Limb (tissue), 2 donors: ENCODE results near the gene IL15RA.
"Not testable (repeated sequence)": the region's sequence is repeated elsewhere in the genome, so short reads cannot be mapped to it uniquely, and the experiment has no call there.

Experiments
- DNase-seq, 2 donors: peaks; one replicate each; pipeline ENCODE4 v3.0.0-alpha.2; 2016; ENCODE audit errors: extremely low spot score in 2 of 2

Gene IL15RA

DNA sequence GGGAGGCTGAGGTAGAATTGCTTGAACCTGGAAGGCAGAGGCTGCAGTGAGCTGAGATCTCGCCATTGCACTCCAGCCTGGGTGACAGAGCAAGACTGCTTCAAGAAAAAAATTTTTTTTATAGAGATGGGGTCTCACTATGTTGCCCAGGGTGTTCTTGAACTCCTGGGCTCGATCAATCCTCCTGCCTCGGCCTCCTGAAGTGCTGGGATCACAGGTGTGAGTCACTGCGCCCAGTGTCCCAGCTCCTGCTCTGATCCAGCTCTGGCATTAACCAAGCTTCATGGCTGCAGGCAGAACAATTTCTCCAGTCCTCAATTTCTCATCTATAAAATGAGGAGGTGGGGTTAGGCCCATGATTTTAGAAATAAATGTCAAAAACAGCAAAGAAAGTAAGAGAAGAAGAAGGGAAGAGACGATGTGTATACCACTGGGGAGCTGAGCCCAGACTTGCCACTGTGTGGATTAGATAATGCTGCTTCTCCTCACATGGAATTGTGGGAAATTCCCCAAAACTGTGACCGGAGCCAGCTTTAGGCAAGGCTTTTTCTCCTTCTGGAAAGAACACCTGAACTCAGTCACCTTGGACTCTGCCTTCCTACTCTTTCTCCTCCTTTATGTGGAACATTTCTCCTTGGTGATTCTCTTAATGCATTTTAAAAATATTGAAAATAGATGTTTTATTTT is 25.5 kb downstream of the IL15RA start:
- no peak for DNase-seq

DNA sequence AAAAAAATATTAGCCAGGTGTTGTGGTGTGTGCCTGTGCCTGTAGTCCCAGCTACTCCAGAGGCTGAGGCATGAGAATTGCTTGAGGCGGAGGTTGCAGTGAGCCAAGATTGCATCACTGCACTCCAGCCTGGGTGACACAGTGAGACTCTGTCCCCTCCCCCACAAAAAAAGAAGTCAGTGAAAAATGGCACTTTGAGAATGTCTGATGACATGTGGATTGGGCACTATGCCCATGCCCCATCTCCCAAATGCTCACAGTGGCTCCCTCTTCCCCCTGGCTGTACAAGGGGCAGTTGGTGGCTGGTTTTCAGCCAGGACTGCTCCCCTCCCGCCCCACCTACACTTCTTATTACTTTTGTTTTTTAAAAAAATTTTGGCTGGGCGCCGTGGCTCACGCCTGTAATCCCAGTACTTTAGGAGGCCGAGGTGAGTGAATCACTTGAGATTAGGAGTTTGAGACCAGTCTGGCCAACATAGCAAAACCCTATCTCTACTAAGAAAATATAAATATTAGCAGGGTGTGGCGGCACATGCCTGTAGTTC is 26.1 kb downstream of the IL15RA start:
- no peak for DNase-seq

DNA sequence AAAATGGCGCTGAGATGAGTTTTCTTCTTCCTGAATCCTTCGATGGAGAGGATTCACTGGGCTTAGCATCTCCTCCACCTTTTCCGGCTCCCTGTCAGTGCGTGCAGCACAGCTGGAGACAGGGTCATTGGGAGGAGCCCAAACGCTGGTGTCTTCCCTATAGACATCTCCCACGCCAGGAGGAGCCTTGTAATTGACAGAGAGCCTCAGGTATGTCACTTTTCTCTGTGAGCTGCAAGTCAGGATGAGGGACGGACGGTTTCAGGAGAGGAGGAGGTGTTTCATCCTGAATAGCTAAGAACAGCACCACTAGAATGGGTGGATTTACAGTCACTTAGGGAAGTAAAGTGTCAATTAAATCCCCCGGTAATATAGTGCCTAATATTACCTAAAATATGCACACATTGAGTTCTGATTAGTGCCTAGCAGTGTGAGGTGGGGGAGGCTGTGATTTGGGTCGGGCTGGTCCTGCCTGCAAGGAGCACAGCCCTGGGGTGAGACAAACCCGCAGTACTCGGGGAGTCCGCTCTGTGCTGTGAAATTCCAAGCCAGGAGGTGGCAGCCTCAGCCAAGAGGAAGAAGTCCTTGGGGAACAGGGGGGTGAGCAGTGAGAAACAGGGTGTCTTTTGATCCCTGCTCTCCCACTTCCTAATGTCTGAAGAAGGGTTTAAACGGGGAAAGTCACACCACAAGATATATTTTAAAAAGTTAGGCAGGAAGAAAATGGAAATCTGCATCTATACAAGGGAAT is 28.2 kb downstream of the IL15RA start:
- no peak for DNase-seq

DNA sequence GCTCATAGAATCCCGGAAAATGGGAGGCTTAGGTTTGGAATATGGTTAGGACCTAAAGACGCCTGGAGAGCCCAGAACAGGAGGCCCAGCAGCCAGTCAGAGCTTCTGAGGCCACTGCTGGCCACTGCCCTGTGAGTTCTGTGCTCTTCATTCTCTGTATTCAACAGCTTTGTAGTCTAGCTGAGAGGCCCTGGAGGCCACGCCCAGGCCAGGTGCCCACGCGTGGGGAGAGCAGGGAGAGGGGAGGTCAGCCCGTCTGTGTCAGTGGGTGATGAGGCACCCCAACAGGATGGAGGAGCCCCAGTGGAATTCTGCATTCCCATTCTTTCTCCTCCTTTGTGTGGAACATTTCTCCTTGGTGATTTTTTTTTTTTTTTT is 29.1 kb downstream of the IL15RA start:
- no peak for DNase-seq

DNA sequence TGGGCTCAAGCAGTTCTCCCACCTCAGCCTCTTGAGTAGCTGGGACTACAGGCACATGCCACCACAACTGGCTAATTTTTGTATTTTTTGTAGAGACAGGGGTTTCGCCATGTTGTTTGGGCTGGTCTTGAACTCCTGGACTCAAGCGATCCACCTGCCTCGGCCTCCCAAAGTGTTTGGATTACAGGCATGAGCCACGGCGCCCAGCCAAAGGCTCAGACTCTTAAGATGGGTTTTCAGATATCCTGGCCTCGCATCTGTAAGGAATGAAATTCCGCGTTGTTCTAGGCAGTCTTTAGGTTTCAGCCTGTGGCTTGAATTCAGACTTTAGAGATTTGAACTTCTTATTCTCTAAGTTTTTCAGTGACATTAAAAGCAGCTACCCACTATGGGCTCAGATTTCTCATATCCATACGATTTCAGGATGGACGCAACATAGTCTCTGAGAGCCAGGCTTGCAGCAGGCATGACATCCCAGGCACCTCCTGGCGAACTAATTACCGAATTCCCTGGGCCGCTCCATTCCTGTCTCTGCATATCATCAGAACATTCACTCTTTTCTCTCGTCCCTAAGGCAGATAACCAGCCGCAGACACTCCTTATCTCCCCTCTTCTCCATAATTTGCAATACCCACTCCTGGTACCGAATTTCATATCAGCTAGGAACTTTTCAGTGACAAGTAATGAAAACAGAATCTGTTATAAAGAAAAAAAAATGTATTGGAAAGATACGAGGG is 29.7 kb downstream of the IL15RA start:
- DNase-seq: no peak

DNA sequence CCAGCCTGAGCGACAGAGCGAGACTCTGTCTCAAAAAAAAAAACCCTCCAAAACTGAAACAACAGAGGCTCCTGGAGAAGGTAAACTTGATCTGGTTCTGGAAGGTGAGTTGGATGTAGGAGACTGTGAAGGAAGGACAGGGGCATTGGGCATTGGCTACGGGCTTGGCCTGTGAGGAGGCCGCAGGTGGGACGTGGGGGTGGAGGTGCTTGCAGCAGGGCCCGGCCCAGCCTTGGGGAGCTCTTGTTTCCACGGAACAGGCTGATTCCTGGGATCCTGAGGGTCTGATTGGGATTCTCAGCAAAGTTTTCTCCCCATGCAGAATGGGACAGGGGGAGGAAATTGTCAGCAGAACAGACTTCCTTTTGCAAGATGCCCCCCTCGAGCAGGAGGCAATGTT is 30.6 kb downstream of the IL15RA start:
- DNase-seq: no peak

DNA sequence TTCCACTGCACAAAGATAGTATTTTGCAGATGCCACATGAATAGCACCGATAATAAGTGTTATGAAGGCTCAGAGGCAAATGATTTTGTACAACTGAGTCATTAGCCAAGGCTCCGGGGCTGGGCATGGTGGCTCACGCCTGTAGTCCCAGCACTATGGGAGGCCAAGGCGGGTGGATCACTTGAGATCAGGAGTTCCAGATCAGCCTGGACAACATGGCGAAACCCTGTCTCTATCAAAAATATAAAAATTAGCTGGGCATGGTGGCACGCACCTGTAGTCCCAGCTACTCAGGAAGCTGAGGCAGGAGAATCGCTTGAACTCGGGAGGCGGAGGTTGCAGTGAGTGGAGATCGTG is 30.9 kb downstream of the IL15RA start:
- DNase-seq: not testable (repeated sequence)

DNA sequence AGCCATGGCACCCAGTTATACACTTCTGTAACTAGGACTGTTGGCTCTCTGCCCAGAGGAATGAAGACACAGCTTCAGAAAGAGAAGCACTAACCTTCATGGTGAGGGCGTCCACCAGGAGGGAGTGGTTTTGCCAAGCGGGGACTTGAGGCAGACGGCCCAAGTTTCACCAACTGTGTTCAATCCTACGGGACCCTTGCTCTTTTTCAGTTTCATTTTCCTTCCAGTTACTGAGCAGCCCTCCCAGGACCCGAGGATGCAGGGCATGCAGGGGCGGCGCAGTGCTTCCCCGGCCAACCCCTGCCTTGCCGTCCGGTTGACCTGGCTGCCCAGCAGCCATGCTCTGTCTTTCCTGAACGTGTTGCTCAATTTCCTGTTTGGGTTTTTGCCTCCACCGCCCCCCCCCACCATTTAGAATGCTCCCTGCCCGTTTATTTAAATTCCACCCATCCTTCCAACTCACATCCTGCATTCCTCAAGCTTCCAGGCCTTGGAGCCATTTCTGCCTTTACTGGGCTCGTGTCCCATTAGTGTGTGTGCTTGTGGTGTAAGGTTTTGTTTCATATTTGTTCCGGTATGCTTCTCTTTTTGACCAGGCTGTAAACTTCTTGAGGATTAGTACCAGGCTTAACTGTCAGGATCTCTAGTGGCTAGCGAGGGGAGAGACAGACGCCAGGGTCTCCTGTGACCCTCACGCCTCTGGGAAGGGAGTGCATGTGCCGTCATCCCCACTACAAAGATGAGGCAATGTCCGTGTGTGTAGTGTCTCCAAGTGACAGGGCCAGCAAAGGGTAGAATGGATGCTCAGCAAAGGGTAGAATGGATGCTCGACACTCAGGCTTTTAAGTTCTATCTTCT is 31.6 kb downstream of the IL15RA start:
- DNase-seq: peak; percentile 56 to 60

DNA sequence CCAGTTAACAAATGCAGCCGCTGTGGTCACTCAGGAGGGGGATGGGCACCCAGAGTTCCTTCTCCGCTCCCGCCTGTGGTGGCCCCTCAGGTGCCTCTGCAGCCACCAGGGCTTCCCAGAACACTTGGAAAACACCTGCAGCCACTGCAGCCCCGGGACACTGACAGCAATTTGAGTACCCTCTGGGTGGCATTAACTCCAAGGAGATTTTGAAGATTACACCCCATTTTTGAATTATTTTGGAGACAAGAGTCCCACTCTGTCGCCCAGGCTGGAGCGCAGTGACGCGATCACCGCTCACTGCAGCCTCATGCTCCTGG is 32.2 kb downstream of the IL15RA start:
- no peak for DNase-seq

DNA sequence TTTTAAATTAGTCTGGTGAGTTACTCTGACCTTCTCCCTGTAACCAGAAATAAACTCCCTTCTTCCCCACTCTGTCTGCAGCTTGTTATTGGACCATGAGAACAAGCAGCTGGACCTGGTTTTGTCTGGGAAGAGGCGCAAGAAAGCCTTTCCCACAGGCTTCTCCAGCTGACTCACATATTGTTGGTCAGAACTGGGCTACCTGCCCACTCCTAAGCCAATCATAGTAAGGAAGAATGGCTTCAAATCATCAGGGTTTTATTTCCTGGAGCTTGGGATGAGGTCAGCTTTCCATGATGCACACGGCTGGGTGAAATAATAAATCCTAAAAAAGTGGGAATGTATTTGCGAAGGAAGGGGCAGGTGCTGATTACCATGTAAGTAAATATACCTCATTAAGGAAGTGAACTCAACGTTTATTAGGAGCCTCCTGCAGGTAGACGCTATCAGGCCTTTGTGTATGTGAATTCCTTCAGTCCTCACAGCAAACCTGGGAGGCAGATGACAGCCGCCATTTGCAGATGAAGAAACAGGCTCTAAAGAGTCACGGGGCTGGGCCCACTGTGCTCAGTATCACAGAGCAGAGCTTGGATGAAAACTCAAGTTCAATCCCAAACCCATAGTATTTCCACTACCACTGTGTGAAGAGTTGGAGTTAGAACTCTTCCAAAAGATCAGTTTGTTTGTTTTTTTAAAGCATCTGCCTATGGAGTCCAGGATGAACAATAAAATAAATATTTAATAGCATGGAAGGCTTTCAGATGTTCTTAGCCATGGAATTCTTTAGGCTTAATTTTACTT is 32.8 kb downstream of the IL15RA start:
- DNase-seq: peak; percentile 75 to 90

DNA sequence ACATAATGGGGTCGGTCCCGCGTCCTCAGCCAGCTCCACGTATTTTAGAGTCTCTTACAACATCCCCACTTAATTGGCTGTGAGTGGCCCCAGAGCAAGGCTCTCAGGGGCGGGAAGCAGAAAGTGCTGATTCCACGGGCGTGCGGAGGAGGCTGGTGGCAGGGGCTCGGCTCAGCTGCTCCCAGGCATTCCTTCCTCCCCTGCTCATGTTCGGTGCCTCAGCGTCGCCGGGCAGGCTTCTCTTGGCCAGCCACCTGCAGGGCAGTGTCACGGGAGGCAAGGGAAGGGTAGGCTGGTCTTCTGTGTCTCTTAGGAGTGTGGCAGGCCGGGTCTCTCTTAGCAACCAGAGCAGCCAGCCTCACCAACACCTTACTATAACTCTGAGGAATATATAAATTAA is 33.8 kb downstream of the IL15RA start:
- peak in 1 of 2 donors; percentile 56 for DNase-seq

DNA sequence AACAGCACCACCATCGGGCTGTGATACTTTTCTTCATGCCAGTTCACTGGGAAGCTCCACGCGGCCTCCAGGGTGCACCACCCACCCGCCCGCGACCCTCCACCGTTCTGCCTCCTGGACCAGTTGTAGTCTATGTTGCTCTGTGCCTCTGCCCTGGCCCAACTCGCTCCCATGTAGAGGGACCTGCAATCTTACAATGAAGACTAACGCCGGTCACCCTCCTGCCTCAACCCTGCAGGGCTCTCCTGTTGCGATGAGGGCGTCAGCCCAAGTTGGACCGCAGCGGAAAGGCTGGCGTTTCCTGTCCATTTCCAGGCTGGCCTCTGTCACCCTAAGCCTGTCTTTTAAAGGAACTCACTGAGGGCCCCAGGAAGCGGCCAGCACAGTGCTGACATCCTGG is 34.9 kb downstream of the IL15RA start:
- DNase-seq: no peak

DNA sequence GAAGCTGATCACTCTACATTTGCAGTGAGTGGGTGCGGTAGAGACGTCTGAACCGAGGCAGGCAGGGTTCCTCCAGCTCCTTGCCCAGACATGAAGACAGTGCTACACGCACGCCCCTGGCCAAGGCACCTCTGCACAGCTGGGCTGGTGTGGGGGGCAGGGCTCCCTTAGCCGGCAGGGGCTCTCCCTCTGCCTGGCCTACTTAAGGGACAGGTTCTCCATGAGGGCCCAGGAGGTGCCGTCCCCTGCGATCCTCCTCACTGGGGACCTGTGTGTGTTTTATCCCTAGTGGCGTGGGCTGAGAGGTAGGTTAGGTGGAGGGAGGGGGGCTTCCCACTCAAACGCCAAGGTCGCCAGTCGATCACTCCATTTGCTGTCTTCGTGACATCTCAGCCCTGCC is 35.3 kb downstream of the IL15RA start:
- no peak for DNase-seq

DNA sequence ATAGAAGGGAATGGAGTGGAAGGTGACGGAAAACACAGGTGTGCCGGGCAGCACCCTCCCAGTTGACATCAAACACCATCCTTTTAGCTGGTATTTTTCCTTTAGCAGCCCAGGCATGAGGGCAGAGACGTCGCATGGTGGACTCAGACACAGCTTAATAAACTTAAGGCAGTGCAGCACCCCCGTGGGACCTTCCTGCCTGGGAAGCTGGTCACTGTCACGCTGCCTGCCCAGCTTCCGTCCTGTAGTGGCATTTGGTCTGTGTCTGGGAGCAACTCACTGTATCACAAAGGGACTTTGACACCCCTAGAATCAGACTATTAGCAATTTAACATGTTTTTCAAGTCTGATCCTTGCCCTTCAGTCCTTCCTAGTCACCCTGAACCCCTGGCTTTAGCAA is 35.8 kb downstream of the IL15RA start:
- DNase-seq: no peak

DNA sequence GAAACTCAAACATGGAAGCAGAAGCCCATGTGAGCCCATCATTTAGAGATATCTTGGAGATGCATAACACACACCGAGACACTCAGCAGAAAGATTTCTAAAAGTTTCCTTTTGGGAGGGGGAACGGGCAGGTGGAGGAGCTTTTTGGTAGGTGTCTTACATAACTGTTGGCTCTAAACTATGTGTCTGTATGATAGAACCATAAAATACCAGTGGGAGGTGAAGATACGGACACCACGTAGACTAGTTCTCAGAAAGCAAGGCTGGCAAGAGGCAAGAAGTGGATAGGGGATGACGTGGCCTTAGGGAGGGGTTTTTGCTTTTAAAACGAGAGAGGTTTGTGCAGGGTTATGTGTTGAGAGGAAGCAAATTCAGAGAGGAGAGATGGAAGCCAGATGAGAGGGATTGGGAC is 36.5 kb downstream of the IL15RA start:
- no peak for DNase-seq

DNA sequence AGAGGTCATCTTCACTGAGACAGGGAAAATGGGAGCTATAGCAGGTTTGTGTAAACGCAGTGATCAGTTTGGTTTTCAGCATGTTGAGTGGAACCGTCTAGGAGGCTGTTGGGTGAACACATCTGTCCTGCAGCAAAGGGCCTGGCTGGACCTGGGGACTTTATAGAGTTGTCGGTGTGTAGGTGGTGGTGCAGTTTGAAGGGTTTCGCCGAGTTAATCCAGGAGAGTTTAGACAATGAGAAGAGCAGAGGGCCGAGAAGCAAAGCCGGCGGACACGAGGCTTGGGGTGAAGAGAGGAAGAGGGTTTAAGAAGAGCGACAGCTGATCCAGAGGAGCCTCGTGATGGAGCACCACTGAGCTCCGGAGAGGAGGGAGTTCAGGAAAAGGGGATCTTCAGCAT is 39.1 kb downstream of the IL15RA start:
- DNase-seq: no peak

DNA sequence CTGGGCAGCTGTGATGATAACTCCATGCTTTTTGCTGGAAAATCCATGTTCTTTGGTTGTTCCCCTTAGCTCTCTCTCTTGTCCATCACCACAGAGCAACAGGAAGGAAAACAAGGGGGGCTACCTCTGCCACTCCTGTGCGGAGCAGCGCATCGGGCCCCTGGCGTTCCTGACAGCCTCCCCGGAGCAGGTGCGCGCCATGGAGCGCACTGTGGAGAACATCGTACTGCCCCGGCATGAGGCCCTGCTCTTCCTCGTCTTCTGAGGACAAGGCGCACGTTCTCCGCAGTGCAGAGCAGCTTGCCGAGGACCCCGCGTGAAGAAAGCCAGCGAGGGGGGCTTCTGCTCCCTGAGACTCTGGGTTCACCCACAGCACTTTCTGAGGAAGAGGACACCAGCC is 40.3 kb downstream of the IL15RA start:
- no peak for DNase-seq

DNA sequence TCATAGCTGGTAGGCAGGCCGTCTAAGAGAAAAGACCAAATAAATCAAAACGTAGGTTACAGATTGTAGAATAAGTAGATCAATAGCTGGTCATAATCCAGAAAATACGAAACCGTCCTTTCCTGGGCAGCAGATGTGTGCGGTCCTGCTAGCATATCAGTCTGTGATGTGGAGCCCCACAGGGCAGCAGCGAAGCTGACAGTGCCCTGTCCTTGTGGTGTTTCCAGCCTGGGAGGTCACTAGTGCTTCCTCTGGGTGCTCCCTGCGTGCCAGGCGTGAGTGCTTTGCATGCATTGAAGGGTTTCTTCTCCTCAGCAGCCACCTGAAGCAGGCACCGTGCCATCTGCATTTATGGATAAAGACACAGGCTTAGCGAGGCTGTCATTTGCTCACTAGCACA is 41.7 kb downstream of the IL15RA start:
- DNase-seq: no peak

DNA sequence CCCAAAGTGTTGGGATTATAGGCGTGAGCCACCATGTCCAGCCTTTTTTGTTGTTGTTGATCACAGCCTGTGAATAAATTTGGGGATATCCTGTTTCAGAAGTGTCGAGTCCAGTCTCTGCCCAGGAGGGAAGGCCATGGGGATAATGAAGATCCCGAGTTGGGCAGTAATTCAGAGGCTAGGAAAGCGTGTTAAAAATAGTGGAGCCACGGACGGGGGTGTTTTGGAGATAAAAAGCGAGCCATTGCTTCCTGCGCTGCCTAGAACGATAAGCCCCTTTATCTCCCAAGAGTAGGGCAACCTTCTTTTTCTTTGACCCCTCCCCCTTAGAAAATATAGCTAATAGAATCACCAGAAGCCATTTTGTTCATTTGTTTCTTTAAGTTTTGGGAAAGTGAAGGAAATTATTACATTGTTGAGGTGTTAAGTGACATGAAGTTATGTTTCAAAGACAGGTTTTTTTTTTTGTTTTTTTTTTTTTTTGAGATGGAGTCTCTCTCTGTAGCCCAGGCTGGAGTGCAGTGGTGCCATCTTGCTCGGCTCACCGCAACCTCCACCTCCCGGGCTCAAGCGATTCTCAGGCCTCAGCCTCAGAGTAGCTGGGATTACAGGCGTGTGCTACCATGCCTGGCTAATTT is 43.3 kb downstream of the IL15RA start:
- DNase-seq: no peak

DNA sequence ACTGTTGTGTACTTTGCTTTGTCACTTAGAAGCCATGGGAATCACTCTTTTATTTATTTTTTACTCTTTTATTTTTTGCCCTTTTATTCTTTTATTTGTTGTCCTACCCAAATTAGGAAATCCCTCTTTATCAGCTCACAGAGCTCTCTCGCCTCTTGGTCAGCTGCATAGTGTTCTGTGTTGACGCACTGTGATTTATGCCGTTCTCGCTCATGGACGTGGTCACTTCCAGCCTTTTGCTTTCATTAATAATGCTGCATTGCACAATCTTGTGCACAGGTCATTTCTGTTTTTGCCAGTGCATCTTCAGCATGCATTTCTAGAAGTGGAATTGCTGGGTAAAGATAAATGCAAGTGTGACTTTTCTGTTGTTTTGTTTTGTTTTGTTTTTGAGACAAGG is 45.0 kb downstream of the IL15RA start:
- DNase-seq: no peak
